HL-60 (cell line): ENCODE measurements around the gene EFNA4.
"Not testable (repeated sequence)": the region's sequence is repeated elsewhere in the genome, so short reads cannot be mapped to it uniquely, and the experiment has no call there.

Experiments used
- DNase-seq, 2 experiments: peaks; one replicate each; pipeline ENCODE4 v3.0.0-alpha.2; 2010 to 2020; ENCODE audit warnings: low read depth in 1 of 2, low spot score in 1 of 2
- H3K27ac ChIP-seq: fragments of 250-450 bp; sonication (Bioruptor Pico); replicated peaks from 2 replicates; pipeline ENCODE4 v1.5.1; 2020; ENCODE audit warnings: mild to moderate bottlenecking, moderate library complexity
- H3K27me3 ChIP-seq: fragments of 250-450 bp; sonication (Bioruptor Pico); 2 replicates; pipeline ENCODE4 v1.5.1; 2021; ENCODE audit warnings: mild to moderate bottlenecking, moderate library complexity; ENCODE audit not compliant: insufficient read depth, poor library complexity, severe bottlenecking
- H3K4me3 ChIP-seq: replicated peaks from 2 replicates; pipeline ENCODE4 v1.5.1; 2011; ENCODE audit warnings: mild to moderate bottlenecking, control low read depth, low read length; ENCODE audit not compliant: insufficient read depth
- GABPA ChIP-seq: IDR thresholded peaks from 2 replicates; pipeline ENCODE4 v1.6.1; 2012; ENCODE audit warnings: low read depth
- POLR2AphosphoS5 ChIP-seq: IDR thresholded peaks from 2 replicates; pipeline ENCODE4 v1.6.1; 2012; ENCODE audit warnings: low read depth
- SPI1 ChIP-seq: IDR thresholded peaks from 2 replicates; pipeline ENCODE4 v1.6.1; 2012; ENCODE audit warnings: low read depth, mild to moderate bottlenecking, borderline replicate concordance
- TF ChIP-seq, protein P1 (sequence below): IDR thresholded peaks from one replicate; pipeline ENCODE4 v1.5.1; 2011; ENCODE audit warnings: low read length, control low read depth, inconsistent platforms; ENCODE audit not compliant: insufficient read depth
- TF ChIP-seq, protein P2 (sequence below): IDR thresholded peaks from 2 replicates; pipeline ENCODE4 v1.6.1; 2012; ENCODE audit warnings: low read depth; ENCODE audit not compliant: insufficient replicate concordance

Gene EFNA4

DNA sequence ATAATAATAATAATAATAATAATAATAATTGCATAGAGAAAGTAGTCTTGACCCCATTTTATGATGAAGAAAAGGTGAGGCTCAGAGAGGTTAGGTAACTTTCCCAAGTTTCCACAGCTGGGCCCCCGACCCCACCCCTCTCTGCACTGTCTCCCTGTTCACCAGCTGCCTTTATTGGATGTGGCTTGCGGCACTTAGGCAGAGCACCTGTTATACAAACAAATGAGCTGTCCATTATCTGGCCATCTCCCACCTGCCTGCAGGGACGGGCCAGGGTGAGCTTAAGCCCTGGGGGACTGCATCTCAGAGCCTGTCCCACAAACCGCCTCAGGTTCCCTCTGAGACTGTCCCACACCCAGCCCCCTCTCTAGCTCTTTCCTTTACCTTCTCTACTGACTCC is 54.1 kb downstream of the EFNA4 start:
- DNase-seq, result no peak
- TF ChIP-seq, protein P1, sequence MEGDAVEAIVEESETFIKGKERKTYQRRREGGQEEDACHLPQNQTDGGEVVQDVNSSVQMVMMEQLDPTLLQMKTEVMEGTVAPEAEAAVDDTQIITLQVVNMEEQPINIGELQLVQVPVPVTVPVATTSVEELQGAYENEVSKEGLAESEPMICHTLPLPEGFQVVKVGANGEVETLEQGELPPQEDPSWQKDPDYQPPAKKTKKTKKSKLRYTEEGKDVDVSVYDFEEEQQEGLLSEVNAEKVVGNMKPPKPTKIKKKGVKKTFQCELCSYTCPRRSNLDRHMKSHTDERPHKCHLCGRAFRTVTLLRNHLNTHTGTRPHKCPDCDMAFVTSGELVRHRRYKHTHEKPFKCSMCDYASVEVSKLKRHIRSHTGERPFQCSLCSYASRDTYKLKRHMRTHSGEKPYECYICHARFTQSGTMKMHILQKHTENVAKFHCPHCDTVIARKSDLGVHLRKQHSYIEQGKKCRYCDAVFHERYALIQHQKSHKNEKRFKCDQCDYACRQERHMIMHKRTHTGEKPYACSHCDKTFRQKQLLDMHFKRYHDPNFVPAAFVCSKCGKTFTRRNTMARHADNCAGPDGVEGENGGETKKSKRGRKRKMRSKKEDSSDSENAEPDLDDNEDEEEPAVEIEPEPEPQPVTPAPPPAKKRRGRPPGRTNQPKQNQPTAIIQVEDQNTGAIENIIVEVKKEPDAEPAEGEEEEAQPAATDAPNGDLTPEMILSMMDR, result no peak
- no peak for TF ChIP-seq GABPA
- TF ChIP-seq POLR2AphosphoS5, result no peak
- TF ChIP-seq, protein P2, sequence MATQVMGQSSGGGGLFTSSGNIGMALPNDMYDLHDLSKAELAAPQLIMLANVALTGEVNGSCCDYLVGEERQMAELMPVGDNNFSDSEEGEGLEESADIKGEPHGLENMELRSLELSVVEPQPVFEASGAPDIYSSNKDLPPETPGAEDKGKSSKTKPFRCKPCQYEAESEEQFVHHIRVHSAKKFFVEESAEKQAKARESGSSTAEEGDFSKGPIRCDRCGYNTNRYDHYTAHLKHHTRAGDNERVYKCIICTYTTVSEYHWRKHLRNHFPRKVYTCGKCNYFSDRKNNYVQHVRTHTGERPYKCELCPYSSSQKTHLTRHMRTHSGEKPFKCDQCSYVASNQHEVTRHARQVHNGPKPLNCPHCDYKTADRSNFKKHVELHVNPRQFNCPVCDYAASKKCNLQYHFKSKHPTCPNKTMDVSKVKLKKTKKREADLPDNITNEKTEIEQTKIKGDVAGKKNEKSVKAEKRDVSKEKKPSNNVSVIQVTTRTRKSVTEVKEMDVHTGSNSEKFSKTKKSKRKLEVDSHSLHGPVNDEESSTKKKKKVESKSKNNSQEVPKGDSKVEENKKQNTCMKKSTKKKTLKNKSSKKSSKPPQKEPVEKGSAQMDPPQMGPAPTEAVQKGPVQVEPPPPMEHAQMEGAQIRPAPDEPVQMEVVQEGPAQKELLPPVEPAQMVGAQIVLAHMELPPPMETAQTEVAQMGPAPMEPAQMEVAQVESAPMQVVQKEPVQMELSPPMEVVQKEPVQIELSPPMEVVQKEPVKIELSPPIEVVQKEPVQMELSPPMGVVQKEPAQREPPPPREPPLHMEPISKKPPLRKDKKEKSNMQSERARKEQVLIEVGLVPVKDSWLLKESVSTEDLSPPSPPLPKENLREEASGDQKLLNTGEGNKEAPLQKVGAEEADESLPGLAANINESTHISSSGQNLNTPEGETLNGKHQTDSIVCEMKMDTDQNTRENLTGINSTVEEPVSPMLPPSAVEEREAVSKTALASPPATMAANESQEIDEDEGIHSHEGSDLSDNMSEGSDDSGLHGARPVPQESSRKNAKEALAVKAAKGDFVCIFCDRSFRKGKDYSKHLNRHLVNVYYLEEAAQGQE, result no peak
- no peak for TF ChIP-seq SPI1

DNA sequence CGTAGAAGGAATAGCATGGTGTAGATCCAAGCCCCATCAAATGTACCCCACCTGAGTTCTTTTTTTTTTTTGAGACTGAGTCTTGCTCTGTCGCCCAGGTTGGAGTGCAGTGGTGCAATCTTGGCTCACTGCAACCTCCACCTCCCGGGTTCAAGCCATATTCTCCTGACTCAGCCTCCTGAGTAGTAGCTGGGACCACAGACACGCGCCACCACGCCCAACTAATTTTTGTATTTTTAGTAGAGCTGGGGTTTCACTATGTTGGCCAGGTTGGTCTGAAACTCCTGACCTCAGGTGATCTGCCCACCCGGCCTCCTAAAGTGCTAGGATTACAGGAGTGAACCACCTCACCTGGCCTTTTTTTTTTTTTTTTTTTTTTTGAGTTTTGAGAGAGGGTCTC is 54.5 kb downstream of the EFNA4 start:
- not testable (repeated sequence) for H3K4me3 ChIP-seq, H3K27me3 ChIP-seq, H3K27ac ChIP-seq, DNase-seq

More for the DNA sequence above, 54.1 kb downstream of the EFNA4 start:
- Histone ChIP-seq H3K4me3 (no peak overlapping the region), H3K27ac (no peak overlapping the region), H3K27me3 (peaks cover 4% of the 10 kb centered on the region)
